HG03097 (cell line): ENCODE data around the gene NKD2.
"Not testable (repeated sequence)": the region's sequence is repeated elsewhere in the genome, so short reads cannot be mapped to it uniquely, and the experiment has no call there.

ENCODE experiments used
- ATAC-seq: cut with Tn5 transposase; IDR thresholded peaks from one replicate; pipeline ENCODE4 v1.9.1; 2021; ENCODE audit not compliant: unreplicated experiment, low FRiP score

The NKD2 gene

DNA sequence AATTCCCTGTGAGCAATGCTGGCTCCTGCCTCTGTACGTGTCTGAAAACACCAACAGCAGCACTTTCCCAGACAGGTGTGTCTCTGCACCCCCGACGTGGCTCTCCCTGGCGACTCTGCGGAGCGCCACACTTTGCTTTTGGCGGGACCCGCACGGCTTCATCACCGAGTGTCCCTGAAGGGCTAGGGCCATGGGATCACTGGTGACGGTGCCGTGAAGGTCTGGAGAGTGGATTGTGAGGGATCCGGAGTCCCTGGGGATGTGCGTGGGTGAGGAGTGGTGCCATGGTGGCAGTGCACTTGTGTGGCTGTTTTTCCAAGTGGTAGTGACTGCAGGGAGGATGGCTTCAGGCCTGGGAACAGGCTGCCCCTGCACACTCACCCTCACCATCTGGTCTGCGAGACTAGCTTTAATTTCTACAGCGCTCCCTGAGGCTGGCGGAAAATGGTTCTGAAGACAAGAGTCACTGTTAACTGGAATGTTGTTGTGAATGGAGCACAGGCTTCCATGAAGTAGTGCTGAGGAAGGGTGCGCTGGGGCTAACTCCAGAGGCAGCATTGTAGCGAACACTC lies 3.2 kb downstream of the NKD2 start:
- no peak for ATAC-seq

DNA sequence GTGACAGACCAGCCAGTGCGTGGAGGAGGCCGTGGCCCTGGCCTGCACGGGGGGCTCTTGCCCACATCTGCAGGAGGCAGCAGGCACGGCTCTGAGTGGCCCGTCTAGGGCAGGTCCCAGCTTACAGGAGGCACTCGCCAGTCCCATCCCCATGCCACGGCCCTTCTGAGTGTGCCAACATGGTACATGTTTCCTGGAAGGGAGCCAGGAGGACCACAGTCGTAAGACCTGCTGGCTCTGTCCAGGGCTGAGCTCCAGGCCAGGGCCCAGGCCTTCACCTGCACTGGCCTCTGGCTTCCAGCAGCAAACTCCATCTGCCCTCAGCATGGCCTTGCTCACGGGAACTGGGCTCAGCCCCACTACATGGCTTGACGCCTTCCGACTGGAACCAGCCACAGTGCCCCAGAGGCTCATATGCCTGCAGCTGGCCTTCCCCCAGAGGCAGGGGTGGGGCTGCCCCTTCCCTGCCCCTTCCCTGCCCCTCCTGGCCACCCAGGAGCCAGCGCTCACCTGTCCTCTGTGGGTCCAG lies 3.8 kb downstream of the NKD2 start:
- ATAC-seq, result no peak

GRCh38 chr5:1012900-1013237 lies 4.3 kb downstream of the NKD2 start:
- ATAC-seq, result no peak

DNA sequence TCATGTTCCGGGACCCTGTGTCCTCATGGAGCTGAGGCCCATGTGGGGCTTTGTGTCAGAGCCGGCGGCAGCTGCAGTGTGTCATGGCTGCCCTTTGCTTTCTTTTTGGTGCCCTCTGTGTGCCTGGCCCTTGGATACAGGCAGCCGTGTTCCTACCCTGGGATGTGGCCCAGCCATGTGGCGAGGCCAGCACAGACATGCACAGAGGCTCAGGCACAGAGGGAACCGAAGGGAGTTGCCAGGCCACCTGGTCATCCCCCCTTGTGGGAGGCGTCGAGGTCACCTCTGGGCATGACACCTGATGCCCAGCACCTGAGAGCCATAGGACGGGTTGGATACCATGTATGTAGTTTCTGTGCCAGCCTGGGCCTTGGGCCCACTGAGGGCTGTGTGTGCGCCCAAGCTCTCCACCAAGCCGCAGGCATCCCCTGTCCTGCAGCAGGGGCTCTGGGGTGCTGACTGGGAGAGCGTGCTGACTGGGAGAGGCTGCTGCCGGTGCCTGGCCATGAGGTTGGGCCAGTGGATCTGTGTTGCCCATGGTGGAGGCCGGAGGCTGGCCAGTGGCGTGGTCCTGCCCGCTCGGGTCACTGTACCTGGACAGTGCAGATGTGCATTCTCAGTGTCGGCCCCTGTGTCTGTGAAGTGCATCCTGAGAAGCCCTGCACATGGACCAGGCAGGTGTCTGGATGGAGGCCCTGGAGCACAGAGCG lies 4.8 kb downstream of the NKD2 start:
- ATAC-seq, result no peak

GRCh38 chr5:1013948-1014301 lies 5.3 kb downstream of the NKD2 start:
- ATAC-seq, result no peak

- ATAC-seq, result no peak
Observed at GRCh38 chr5:1014346-1014745, 5.7 kb downstream of the NKD2 start.

- ATAC-seq, result no peak
Observed at GRCh38 chr5:1014781-1015221, 6.2 kb downstream of the NKD2 start.

- ATAC-seq, result no peak
Observed at GRCh38 chr5:1015507-1015906, 6.9 kb downstream of the NKD2 start.

DNA sequence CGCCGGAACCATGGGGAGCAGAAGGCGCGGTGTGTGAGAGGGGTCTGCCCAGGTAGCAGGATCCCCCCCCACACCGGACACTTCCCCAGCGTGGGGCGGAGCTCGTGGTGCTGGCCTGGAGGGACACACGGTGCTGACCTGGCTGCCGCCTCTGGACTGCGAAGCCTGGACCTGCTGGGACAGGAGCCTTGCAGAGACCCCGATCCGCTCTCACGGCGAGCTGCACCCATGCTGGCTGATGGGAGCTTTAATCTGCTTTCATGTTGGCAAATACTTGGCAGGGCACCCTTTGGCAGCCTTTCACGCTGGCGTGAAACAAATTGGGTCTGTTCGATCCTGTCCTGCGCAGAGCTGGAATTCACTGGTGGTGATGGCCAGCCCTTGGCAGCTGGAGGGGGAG lies 7.4 kb downstream of the NKD2 start:
- no peak for ATAC-seq

DNA sequence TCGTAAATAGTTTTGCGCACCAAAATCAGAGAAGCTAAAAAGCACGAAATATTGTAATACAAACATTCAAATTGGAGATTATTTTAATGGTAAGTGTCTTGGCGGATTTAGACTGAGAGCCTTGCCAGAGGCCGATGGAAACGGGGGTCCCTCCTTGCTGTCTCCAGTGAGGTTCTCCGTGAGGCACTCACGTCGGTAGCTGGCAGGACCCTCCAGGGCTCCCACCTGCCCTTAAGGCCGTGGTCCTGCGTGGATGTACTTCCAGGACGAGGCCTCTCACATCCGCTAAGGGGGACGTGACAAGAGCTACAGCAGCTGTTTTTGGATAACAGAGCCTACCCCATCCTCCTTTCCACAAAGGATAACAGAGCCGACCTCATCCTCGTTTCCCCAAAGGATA lies 7.9 kb downstream of the NKD2 start:
- no peak for ATAC-seq

DNA sequence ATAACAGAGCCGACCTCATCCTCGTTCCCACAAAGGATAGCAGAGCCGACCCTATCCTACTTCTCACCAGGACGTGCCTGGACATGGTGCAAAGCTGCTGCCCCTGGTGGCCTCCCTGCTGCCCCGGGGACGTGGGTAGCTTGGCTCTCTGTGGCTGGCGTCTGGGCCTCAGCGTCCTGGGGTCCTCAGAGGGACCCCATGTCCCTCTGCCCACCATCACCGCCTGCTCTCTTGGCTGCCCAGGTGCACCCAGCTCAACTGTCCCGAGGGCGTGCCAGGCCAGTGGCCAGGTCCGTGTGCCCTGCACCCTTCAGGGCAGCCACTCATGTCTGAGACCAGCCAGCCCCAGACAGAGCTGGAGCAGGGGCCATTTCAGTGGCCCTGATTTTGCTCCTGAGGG lies 8.5 kb downstream of the NKD2 start:
- ATAC-seq, result no peak

DNA sequence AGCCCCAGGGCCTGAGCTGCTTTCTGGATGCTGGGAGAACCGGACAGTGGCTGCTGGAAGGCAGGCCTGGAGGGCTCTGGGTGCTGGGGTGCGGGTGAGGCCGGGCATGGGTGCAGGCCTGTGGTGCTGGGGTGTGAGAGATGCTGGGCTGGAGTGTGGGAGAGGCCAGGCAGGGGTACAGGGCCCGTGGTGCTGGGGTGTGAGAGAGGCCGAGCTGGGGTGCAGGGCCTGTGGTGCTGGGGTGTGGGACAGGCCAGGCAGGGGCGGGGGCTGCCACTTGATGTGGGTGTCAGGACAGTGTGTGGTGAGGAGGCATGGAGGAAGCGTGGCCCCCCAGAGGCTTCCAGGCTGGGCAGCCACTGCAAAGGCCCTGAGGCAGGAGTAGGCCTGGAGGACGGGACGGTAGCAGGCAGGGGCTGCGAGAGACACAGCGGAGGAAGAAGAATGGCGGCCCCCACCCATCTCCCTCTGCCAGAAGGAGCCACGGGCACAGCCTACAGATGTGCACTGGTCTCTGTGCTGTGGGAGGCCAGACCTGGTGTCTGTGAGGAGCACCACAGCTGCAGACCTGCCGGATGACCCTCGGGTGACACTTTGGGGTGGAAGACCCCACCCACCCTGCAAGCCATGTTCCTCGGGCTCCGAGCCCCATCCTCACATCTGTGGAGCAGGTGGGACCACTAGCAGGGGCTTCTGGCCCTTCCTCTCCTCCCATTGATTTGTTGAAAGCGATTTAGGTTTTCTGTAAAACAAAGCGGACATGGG lies 9.3 kb downstream of the NKD2 start:
- no peak for ATAC-seq

- no peak for ATAC-seq
Observed at GRCh38 chr5:1018596-1018995, 10.0 kb downstream of the NKD2 start.

- ATAC-seq, result no peak
Observed at GRCh38 chr5:1019001-1019905, 10.7 kb downstream of the NKD2 start.

DNA sequence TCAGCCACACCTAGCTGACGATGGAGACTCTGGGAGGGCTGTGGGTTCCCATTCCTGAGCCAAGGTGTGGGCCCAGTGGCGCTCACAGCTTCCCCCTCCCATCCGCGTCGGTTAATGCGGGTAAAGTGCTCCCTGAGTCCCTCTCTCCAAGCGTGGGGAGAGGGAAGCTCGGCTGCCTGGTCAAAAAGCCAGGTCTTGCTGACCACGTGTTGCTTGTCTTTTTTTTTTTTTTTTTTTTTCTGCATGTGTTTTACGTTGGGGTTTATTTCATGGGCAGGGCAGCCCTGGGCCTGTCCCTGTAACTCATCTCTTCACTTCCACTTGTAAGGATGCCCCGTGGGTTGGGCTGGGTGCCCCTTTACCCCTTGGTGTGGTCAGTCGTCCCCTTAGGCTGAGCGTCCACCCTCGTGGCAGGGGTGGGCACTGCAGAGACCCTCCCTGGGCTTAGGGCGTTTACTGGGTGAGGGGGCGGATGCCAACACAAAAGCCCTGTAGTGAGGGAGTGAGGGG lies 11.9 kb downstream of the NKD2 start:
- no peak for ATAC-seq

DNA sequence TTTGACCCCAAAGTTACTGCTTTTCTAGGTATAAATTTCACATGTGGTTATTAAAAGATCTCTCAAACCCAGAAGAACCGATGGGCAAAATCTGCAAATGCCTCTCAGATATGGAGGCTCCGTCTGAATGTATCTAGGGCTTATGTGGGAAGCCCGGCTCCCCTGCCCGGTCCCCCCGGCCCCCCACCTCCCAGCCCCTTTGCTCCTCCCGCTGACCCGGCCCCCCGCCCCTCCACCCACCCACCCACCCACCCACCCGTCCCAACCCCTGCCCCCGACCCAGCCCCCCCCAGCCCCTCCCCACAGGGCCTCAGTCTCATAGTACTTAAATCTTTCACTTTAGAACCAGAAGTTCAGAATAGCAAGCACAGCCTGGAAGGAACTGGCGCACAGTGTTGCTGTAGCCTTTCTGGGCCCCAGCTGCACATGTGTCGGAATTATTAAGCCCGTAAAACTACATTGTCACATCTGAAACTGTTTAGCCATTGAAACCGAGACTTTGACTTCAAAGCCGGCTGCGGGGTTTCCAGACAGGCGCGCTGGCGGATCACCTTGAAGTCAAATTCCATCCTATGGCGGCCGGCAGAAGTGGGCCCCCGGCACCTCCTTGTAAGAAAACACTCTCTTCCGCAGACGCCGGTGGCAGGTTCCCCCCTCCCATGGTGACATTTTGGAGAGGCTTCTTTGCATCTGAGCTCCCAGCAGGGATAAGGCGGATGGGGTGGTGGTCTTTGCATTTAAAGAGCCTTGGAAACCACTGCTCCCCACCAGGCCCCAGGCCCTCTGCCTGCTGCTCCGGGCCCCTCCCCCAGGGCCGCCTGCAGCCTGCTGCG lies 12.8 kb downstream of the NKD2 start:
- no peak for ATAC-seq

DNA sequence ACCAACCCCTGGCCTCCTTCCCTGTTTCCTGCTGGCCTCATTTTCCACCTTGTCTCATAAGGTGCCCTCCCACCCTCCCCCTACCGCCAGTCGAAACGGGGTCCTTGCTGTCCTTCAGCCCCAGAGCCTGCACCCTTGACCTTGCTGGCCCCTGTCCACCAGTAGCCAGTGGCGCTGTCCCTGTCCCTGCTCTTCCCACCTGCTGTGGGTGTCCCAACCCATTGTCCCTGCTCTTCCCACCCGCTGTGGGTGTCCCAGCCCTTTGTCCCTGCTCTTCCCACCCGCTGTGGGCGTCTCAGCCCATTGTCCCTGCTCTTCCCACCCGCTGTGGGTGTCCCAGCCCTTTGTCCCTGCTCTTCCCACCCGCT lies 13.4 kb downstream of the NKD2 start:
- not testable (repeated sequence) for ATAC-seq

- no peak for ATAC-seq
Observed at GRCh38 chr5:1026700-1027621, 18.4 kb downstream of the NKD2 start.
